PC-3 (cell line): ENCODE measurements around the gene EMC8. TPM values are rescaled to one million over a fixed set of nuclear protein-coding genes. Genes with fewer than 3 reads are reported as not detected.

Source experiments
- ATAC-seq: fragments of 200-7000 bp; cut with Tn5 transposase; 2 replicates; pipeline ENCODE4 v1.9.1; 2020; ENCODE audit warnings: mild to moderate bottlenecking, moderate library complexity
- BruUV-seq: library from RNA; stranded (reverse); fragments of 400-500 nt; replicated peaks from 2 replicates; lab custom pipeline; 2021; lab: Mats Ljungman, UMichigan
- CTCF ChIA-PET: fragments of 300-600 bp; sonication (Branson Sonifier 250); formaldehyde crosslinking; loops from one replicate; lab custom pipeline; 2022; ENCODE audit warnings: antibody characterized with exemption; lab: Charles Lee
- POLR2A ChIA-PET: fragments of 300-600 bp; sonication (Branson Sonifier 250); formaldehyde crosslinking; loops from one replicate; lab custom pipeline; 2022; ENCODE audit warnings: antibody characterized with exemption; ENCODE audit not compliant: unreplicated experiment; lab: Charles Lee
- DNase-seq: peaks from one replicate; pipeline ENCODE4 v3.0.0-alpha.2; 2015
- H2AFZ ChIP-seq: fragments of 300-600 bp; sonication (generic); 2 replicates; pipeline ENCODE4 v1.6.0; 2016; ENCODE audit warnings: antibody characterized with exemption, low read length
- H3F3A ChIP-seq: fragments of 300-600 bp; sonication (generic); one replicate; pipeline ENCODE4 v1.6.0; 2017; ENCODE audit warnings: antibody characterized with exemption, low read length, control low read depth, mild to moderate bottlenecking; ENCODE audit not compliant: unreplicated experiment
- H3K27ac ChIP-seq: fragments of 300-600 bp; sonication (generic); 2 replicates; pipeline ENCODE4 v1.5.1; 2016; ENCODE audit warnings: mild to moderate bottlenecking, low read length
- H3K27me3 ChIP-seq: fragments of 300-600 bp; sonication (generic); 2 replicates; pipeline ENCODE4 v1.6.1; 2016; ENCODE audit warnings: low read length, mixed read lengths
- H3K36me3 ChIP-seq: fragments of 300-600 bp; sonication (generic); 2 replicates; pipeline ENCODE4 v1.6.1; 2016; ENCODE audit warnings: low read depth, mixed run types, low read length, mixed read lengths
- H3K4me1 ChIP-seq: fragments of 300-600 bp; sonication (generic); 2 replicates; pipeline ENCODE4 v1.5.1; 2016; ENCODE audit warnings: low read length; ENCODE audit not compliant: insufficient read depth
- H3K4me2 ChIP-seq: fragments of 300-600 bp; sonication (generic); 2 replicates; pipeline ENCODE4 v1.6.0; 2016; ENCODE audit warnings: low read length
- H3K4me3 ChIP-seq: fragments of 300-600 bp; sonication (generic); 2 replicates; pipeline ENCODE4 v1.5.1; 2016; ENCODE audit warnings: mild to moderate bottlenecking, low read length, mixed read lengths
- H3K79me2 ChIP-seq: fragments of 300-600 bp; sonication (generic); 2 replicates; pipeline ENCODE4 v1.6.1; 2017; ENCODE audit warnings: low read length, mixed read lengths
- H3K9ac ChIP-seq: fragments of 300-600 bp; sonication (generic); 2 replicates; pipeline ENCODE4 v1.6.0; 2016; ENCODE audit warnings: mild to moderate bottlenecking, low read length
- H3K9me2 ChIP-seq: fragments of 300-600 bp; sonication (generic); replicated peaks from 2 replicates; pipeline ENCODE4 v1.6.1; 2016; ENCODE audit warnings: mixed run types, low read length, mixed read lengths
- H3K9me3 ChIP-seq: fragments of 300-600 bp; sonication (generic); 2 replicates; pipeline ENCODE4 v1.6.1; 2016; ENCODE audit warnings: low read length, mixed read lengths
- H4K20me1 ChIP-seq: fragments of 300-600 bp; sonication (generic); 2 replicates; pipeline ENCODE4 v1.6.1; 2016; ENCODE audit warnings: low read length, mixed read lengths
- CTCF ChIP-seq: fragments of 300-600 bp; sonication (generic); conservative IDR thresholded peaks from 2 replicates; pipeline ENCODE4 v1.5.1; 2017; ENCODE audit warnings: antibody characterized with exemption, low read depth, mild to moderate bottlenecking, low read length
- EZH2 ChIP-seq: fragments of 300-600 bp; sonication (generic); IDR thresholded peaks from one replicate; pipeline ENCODE4 v1.6.1; 2017; ENCODE audit warnings: antibody characterized with exemption, mild to moderate bottlenecking, low read length; ENCODE audit not compliant: unreplicated experiment
- EZH2phosphoT487 ChIP-seq: fragments of 300-600 bp; sonication (generic); IDR thresholded peaks from 2 replicates; pipeline ENCODE4 v1.6.1; 2018; ENCODE audit warnings: mild to moderate bottlenecking, antibody characterized with exemption, low read length, borderline replicate concordance
- intact Hi-C: fragments of 100-400 bp; cut with micrococcal nuclease; formaldehyde crosslinking; loops from 2 replicates; pipeline ENCODE4 v1.9.0; 2023
- total RNA-seq: library from RNA; depleted of rRNA; stranded (reverse); fragments of >200 nt; gene quantifications from 2 replicates; pipeline ENCODE4 v1.2.3, GENCODE V29; 2014

The EMC8 gene
- total RNA-seq, 1 experiment from 2014 or later: 46.1 TPM

GRCh38 chr16:85806539-85806938 is 7.2 kb upstream of the EMC8 start:
- H2AFZ ChIP-seq: no peak overlapping the region
- no peak overlapping the region for H3K4me2 ChIP-seq
- POLR2A ChIA-PET: no interaction called here
- no peaks in the 10 kb centered on the region for H3K9me3 ChIP-seq
- DNase-seq (no peak), ATAC-seq (no peak)
- intact Hi-C loops: no loop called here
- H3K9me2 ChIP-seq: no peaks in the 10 kb centered on the region
- H3F3A ChIP-seq: no peaks in the 10 kb centered on the region
- no peak for TF ChIP-seq EZH2phosphoT487
- no peak for TF ChIP-seq CTCF
- no peak for TF ChIP-seq EZH2
- H3K27ac ChIP-seq: no peak overlapping the region
- peaks cover 46% of the 10 kb centered on the region for H3K36me3 ChIP-seq
- peaks cover 22% of the 10 kb centered on the region for H3K79me2 ChIP-seq
- CTCF ChIA-PET: no interaction called here
- H3K4me3 ChIP-seq: no peak overlapping the region
- H4K20me1 ChIP-seq: peaks cover 10% of the 10 kb centered on the region
- no TSS peak for BruUV-seq
- no peak overlapping the region for H3K9ac ChIP-seq
- 0 out of 2 replicates have a peak, but pooled peaks cover 3% of the 10 kb centered on the region for H3K4me1 ChIP-seq
- no peaks in the 10 kb centered on the region for H3K27me3 ChIP-seq

DNA sequence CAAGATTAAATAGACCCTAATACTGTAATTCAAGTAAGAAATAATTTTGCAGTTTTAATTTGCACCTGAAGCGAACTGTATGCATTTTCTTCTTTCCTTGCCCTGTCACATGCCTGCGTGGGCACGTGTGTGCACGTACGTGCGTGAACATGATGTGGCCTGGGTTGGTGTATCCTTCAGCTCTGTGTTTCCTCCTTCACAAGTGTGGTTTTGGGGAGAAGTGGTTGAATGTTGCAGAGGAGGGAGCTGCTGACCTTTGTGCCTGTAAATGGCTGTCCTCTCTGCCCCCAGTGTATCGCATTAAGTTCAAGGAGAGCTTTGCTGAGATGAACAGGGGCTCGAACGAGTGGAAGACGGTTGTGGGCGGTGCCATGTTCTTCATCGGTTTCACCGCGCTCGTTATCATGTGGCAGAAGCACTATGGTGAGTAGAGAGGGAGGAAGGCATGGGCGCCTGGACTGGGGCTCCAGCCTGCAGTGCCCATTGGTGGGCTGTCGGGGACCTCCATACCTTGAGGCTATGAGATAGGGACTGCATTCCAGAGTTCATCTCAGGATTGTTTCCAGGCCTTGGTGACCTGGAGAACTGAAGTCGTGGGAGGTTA is 6.2 kb upstream of the EMC8 start:
- no peak overlapping the region for H3K4me3 ChIP-seq
- no peaks in the 10 kb centered on the region for H3K9me3 ChIP-seq
- no peak for TF ChIP-seq EZH2
- intact Hi-C loops: no loop called here
- H4K20me1 ChIP-seq: peaks cover 20% of the 10 kb centered on the region
- H3K4me1 ChIP-seq: peaks cover 12% of the 10 kb centered on the region
- peaks cover 32% of the 10 kb centered on the region for H3K79me2 ChIP-seq
- BruUV-seq: no TSS peak
- H3K27ac ChIP-seq: no peak overlapping the region
- H3K9me2 ChIP-seq: no peaks in the 10 kb centered on the region
- H3F3A ChIP-seq: no peaks in the 10 kb centered on the region
- no peaks in the 10 kb centered on the region for H3K27me3 ChIP-seq
- DNase-seq: no peak
- peaks cover 51% of the 10 kb centered on the region for H3K36me3 ChIP-seq
- H3K9ac ChIP-seq: no peak overlapping the region
- CTCF ChIA-PET: no interaction called here
- H3K4me2 ChIP-seq: no peak overlapping the region
- POLR2A ChIA-PET: no interaction called here
- ATAC-seq: no peak
- no peak overlapping the region for H2AFZ ChIP-seq

DNA sequence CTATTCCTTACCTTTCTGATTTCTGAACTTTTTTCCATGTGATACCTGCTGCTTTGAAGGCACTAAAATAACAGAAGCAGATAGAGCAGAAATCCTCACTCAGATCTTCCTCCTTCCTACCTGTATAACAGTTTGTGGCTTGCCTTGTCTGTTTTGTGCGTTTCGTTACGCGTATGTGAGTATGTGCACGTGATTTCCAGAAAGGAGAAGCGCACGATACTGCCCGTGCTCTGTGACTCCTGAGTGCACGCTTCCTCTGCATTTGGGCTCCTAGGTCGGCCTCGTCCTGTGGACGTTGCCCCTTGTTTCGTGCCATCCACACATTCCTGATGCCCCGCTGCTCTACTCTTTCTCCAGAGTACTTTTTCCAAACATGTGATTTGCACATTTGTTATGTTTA is 4.2 kb upstream of the EMC8 start:
- ChIA-PET POLR2A (interaction anchor here (0.6 kb wide), 1 partner anchor 15 kb away, joined by 3 read pairs; no protein-coding TSS in a partner anchor), CTCF (no interaction called here)
- no peaks in the 10 kb centered on the region for H3K27me3 ChIP-seq
- no peak overlapping the region for H3K9ac ChIP-seq
- no TSS peak for BruUV-seq
- ATAC-seq: no peak
- no peaks in the 10 kb centered on the region for H3F3A ChIP-seq
- H3K36me3 ChIP-seq: peaks cover 51% of the 10 kb centered on the region
- DNase-seq: no peak
- peaks cover 25% of the 10 kb centered on the region for H4K20me1 ChIP-seq
- peaks cover 52% of the 10 kb centered on the region for H3K79me2 ChIP-seq
- TF ChIP-seq CTCF (no peak), EZH2 (no peak), EZH2phosphoT487 (no peak)
- no peak overlapping the region for H3K27ac ChIP-seq
- H3K9me2 ChIP-seq: no peaks in the 10 kb centered on the region
- no peaks in the 10 kb centered on the region for H3K9me3 ChIP-seq
- no peak overlapping the region for H3K4me3 ChIP-seq
- no peak overlapping the region for H2AFZ ChIP-seq
- no peak overlapping the region for H3K4me2 ChIP-seq
- peaks cover 12% of the 10 kb centered on the region for H3K4me1 ChIP-seq
- intact Hi-C loops: no loop called here
